ENCODE data around the gene MB.
"Not testable (repeated sequence)": the region's sequence is repeated elsewhere in the genome, so short reads cannot be mapped to it uniquely, and the experiment has no call there.

MB gene

DNA sequence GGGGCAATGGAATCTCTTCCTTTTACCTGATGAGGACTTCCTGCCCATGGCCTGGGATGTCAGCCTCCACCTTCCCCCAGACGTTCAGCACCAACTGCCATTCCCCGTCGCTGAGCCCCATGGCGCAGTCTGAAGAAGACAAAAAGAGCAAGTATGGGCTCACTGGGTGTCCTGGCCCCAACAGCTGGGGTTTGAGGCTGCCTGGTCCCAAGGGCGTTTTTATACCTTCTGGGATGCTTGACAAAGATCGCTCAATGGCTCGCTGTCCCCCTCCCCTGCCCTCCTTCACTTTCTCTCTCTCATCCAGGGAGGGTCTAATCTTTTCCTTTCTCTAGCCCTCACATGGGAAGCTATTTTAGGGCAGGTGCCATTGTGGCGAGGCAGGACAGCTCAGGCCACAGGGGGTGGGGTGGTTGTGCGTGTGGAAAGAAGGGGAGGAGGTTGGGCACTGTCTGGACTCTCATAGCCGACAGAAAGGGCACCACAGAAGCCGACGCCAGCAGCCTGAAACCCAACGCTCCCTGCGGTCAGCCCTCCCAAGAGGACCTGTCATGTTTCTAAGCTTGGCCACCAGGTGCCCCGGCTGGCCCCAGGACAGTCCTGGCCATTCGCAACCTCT is at the start of gene MB:
MB (minus strand) TSS at position 193 of the 619 bp plus-strand sequence; CDS start at position 121, 72 bp downstream.
- no peak for DNase-seq (ENCODE audit: low read depth in 2 of 3, low spot score in 1 of 3)

DNA sequence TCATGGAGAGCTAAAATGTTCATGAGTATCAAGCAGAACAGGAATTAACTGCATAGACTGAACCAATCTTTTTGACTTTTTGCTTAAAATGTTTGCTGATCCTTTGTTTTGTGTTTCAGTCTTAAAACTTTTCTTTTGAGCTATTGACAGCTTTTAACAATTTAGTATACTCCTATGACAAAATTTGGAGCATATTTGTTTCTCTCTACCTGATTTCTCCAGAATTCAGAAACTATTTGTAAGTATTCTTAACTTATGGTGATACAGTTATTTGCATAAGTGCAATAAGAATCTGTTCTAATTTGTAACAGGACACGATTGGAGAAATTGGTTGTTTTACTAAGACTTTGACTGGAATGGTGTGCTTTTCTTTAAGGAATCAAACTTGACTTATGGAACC is 49.6 kb upstream of the MB start:
- not testable (repeated sequence) for DNase-seq (ENCODE audit: low read depth in 2 of 3, low spot score in 1 of 3)

DNA sequence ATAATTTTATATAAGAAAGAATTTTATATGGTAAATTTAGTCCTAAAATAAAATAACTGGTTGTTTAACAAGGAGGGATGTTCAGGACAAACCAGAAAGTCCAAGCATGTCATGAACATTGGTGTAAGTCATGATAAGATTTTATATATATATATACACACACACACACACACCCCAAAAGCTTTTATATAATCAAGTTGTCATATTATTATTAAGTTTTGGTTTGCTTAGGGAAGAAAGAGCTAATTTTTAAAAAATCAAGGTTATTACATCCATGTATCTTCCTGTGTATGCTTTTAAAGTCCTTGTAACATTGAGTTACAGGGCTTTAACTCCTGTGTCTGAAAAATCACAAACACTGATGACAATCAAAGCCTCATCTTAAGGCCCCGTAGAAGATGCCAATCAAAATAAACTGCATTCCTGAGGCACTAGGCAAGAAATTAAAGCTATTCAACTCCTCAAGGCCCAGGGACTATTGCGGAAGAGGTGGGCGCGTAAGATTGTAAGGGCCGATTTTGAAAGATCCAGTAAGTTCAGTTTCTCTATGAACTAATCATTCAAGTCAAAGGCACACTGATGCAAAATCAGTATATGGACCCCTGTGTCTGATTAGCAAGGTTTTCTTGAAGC is 47.9 kb upstream of the MB start:
- no peak for DNase-seq (ENCODE audit: low read depth in 2 of 3, low spot score in 1 of 3)

DNA sequence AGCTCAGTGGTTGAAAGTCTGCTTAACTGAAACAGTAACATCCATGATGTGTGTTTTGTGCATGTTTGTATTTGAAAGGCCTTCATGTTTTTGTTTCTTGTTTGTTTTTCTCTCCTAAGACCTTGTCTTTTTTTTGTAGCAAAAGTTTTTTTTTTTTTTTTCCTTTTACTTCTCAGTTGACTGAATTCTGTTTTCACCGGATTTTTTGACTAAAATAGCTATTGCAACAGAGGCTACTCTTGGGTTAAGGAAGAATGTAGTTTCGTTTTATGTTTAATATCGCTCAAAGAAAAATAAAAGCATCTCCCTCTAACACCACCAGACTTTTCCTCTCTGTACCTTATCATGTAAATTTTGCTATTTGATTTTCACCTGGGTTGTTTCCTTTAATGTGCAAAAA is 46.2 kb upstream of the MB start:
- no peak for DNase-seq (ENCODE audit: low read depth in 2 of 3, low spot score in 1 of 3)

GRCh38 chr22:35662914-35663313 is 45.8 kb upstream of the MB start:
- no peak for DNase-seq (ENCODE audit: low read depth in 2 of 3, low spot score in 1 of 3)

DNA sequence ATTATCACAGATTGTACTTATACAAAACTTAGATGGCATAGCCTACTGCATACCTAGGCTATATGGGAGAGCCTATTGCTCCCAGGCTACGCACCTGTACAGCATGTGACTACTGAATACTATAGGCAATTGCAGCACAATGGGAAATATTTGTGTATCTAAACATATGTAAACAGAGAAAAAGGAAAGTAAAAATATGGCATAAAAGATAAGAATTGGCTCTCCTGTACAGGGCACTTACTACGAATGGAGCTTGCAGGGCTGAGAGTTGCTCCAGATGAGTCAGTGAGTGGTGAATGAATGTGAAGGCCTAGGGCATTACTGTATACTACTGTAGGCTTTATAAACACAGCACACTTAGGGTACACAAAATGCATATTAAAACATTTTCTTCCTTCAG is 44.3 kb upstream of the MB start:
- DNase-seq (ENCODE audit: low read depth in 2 of 3, low spot score in 1 of 3): no peak

DNA sequence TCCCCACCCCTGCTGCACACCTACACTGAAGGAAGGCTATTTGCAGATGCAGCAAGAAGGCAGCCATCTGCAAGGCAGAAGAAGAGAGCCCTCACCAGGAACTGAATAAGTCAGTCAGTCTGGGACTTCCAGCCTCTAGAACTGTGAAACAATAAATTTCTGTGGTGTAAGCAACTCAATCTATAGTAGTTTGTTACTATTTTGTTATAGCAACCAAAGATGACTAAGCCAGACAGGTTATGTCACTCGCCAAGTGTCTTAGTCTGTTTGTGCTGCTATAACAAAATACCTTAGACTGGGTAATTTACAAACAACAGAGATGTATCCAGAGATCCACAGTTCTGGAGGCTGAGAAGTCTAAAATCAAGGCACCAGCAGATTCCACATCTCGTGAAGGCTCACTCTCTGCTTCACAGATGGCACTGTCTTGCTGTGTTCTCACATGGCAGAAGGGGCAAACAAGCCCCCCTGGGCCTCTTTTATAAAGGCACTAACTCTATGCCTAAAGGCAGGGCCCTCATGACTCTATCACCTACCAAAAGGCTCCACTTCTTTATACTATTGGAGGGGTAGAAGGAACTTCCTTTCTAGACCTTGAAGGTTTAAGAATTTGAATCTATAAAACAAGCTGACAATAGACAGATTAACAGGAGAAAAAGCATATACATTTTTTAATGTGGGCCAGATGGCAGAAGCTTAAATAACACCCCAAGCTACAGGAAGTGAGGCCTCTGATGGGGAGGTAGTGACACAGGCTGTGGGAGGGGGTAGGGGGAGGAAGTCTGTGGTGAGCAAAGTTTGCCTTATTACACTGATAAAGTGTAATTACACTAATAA is 43.4 kb upstream of the MB start:
- DNase-seq (ENCODE audit: low read depth in 2 of 3, low spot score in 1 of 3): peak in 1 of 3 donors; percentile 17

DNA sequence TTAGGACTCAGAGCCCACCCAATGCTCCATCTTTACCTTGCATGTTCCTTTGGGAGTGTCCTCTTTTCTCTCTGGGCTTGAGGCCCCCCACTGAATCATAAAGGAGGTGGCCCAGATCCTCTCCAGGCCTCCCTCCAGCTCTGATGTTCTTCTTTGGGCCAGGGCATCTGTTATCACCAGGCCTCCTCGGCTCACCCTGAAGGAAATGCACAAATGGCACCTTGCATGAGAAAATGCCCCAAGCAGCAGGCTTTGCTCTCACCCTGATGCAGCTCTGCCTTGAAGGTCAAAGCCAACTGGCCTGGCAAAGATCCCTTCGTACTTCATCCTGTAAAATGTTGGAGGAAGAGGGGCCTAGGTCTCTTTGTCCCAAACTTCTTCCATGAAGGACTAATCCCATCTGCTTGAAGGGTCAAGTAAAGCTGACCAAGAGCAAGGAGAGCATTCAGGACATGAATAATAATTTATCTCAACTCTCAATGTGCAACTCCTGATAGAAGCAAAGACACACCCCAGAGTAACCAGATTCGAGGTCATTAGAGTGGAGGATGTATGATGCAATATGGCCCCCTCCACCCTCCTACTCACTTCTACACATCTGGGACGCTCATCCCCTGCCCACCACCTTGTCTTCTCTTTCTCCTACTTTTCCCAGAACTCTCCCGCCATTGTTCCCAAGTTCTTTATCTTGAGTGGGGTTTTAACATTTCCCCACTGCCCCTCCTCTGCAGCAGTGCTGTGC is 40.6 kb upstream of the MB start:
- DNase-seq (ENCODE audit: low read depth in 2 of 3, low spot score in 1 of 3): no peak

- no peak for DNase-seq (ENCODE audit: low read depth in 2 of 3, low spot score in 1 of 3)
Observed at GRCh38 chr22:35656284-35656752, 39.2 kb upstream of the MB start.

DNA sequence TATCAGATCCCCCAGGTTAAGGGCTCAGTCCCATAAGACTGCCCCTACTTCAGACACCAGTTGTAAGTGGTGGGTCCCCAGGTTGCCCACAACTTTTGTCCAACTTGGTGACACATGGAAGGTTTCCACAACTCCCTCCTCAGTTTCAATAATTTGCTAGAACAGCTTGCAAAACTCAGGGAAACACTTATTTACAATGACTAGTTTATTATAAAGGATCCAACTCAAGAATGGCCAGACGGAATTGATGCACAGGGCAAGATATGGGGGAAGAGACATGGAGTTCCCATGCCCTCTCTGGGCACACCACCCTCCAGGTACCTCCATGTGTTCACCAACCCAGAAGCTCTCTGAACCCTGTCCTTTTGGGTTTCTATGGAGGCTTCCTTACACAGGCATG is 36.7 kb upstream of the MB start:
- DNase-seq (ENCODE audit: low read depth in 2 of 3, low spot score in 1 of 3): no peak

DNA sequence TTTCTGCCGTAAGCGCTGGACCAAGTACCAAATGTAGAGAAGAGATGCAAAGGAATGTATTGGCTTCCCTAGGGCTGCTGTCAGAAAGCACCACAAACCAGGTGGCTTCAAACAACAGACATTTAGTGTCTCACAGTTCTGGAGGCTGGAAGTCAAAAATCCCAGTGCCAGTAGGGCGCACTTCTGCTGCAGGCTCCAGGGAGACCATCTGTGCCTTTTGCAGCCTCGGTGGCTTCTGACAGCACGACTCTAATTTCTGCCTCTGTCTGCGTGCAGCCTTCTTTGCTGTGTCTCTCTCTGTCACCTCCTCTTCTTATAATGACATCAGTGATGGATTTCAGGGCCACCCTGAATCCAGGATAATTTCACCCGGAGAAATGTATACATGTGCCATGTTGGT is 34.0 kb upstream of the MB start:
- no peak for DNase-seq (ENCODE audit: low read depth in 2 of 3, low spot score in 1 of 3)

- DNase-seq (ENCODE audit: low read depth in 2 of 3, low spot score in 1 of 3): no peak
Observed at GRCh38 chr22:35649636-35650250, 32.6 kb upstream of the MB start.

- DNase-seq (ENCODE audit: low read depth in 2 of 3, low spot score in 1 of 3): no peak
Observed at GRCh38 chr22:35649026-35649553, 32.0 kb upstream of the MB start.

- DNase-seq (ENCODE audit: low read depth in 2 of 3, low spot score in 1 of 3): peak; percentile 48 to 57 (median 53)
Observed at GRCh38 chr22:35648066-35649025, 31.2 kb upstream of the MB start, which contains the start of gene APOL6. APOL6 (plus strand) TSS chr22:35648446; CDS start chr22:35656426, 7,980 bp downstream.

- DNase-seq (ENCODE audit: low read depth in 2 of 3, low spot score in 1 of 3): no peak
Observed at GRCh38 chr22:35645646-35646045, 28.5 kb upstream of the MB start.

DNA sequence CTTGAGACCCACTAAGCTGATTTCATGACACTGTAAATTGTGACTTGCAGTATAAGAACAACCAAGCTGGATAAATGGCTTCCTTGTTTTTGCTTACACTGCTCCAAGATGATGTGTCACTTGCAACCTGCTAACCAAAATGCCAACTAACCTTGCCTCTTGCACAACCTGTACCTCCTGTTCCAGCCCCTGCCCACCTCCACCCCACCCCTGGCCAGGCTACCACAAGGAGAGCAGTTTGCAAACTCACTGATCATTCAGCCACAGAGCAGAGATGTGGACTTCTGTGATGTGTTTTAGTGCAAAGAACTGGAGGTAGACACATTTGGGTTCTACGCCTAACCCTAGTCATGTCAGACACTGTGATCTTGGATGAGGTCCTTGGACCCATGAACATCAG is 26.9 kb upstream of the MB start:
- no peak for DNase-seq (ENCODE audit: low read depth in 2 of 3, low spot score in 1 of 3)

DNA sequence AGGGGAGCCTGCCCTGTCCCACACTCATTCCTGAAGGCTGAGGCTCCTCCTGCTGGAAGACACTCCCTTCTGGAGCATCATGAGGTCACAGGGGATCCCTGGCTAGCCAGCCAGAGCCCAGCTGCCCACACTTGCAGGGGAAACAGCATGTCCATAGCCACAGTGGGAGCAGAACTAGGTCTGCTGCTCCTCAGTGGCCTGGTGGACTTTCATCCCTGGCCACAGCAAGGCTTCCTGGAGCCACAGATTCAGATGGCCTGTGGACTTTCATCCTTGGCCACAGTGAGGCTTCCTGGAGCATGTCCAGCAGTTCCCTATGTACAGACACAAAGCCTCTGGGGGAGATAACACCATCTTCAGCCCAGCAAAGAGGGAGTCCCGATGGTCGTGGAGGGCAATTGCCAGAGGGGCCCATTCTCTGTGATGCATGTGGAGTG is 25.2 kb upstream of the MB start:
- DNase-seq (ENCODE audit: low read depth in 2 of 3, low spot score in 1 of 3): no peak

DNA sequence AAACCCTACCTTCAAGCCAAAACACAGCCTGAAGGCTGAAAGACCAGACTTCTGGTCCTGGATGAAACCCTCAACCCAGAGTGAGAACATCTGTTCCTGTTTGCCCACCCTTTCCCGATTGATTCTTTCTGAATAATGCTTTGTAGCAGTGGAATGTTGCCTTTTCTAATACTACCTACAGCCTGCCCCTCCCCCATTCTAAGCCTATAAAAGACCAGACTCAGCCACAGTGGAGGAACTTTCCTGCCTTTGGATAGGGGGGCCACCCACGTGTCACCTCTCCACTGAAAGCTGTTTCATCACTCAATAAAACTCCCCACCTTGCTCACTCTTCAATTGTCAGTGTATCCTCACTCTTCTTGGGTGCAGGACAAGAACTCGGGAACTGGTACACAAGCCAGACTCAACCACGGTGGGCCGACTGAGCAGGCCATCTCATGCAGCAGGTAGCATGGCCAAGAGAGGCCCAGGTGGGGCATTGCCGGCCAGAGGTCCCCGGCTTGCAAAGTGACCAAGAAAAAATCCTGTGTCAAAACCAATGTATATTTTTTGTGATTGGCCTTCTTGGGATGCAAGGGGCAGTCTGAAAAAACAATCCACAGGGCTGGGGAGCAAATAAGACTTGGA is 24.5 kb upstream of the MB start:
- no peak for DNase-seq (ENCODE audit: low read depth in 2 of 3, low spot score in 1 of 3)

GRCh38 chr22:35638410-35638809 is 21.3 kb upstream of the MB start:
- no peak for DNase-seq (ENCODE audit: low read depth in 2 of 3, low spot score in 1 of 3)

All from stimulated activated CD4-positive, alpha-beta T cell treated with anti-CD3 and anti-CD28 coated beads, Interleukin-12 subunit alpha, Interleukin-12 subunit beta, amount 100 ng/mL, for 48 hours (primary cell).